K562 (cell line): ENCODE measurements around the gene SEMA6C. TPM values are rescaled to one million over a fixed set of nuclear protein-coding genes. Genes with fewer than 3 reads are reported as not detected.

ENCODE experiments used
- ASH1L ChIP-seq: fragments of 450-650 bp; IDR thresholded peaks from 2 replicates; pipeline ENCODE4 v1.6.1; 2018; ENCODE audit warnings: borderline replicate concordance, mild to moderate bottlenecking, low read depth; ENCODE audit not compliant: partially characterized antibody
- E2F8 ChIP-seq: fragments of 450-650 bp; IDR thresholded peaks from 2 replicates; pipeline ENCODE4 v1.7.1; 2018; ENCODE audit warnings: mild to moderate bottlenecking, low read depth; ENCODE audit not compliant: partially characterized antibody
- ETV1 ChIP-seq: fragments of 450-650 bp; conservative IDR thresholded peaks from 2 replicates; pipeline ENCODE4 v1.6.1; 2016; ENCODE audit warnings: missing genetic modification characterization, control low read depth, low read depth, missing compliant biosample characterization
- HSF4 ChIP-seq: fragments of 250-450 bp; sonication (Bioruptor Pico); IDR thresholded peaks from 2 replicates; pipeline ENCODE4 v2.1.2; 2022; ENCODE audit warnings: mild to moderate bottlenecking, moderate library complexity, borderline replicate concordance
- KAT8 ChIP-seq: fragments of 450-650 bp; IDR thresholded peaks from 2 replicates; pipeline ENCODE4 v1.6.1; 2016; ENCODE audit warnings: low read depth, mild to moderate bottlenecking
- KHSRP ChIP-seq: fragments of 450-650 bp; IDR thresholded peaks from 2 replicates; pipeline ENCODE4 v1.6.1; 2017
- MAFG ChIP-seq: fragments of 450-650 bp; conservative IDR thresholded peaks from 2 replicates; pipeline ENCODE4 v1.6.1; 2016; ENCODE audit warnings: missing genetic modification characterization, missing compliant biosample characterization
- MCM3 ChIP-seq: fragments of 450-650 bp; IDR thresholded peaks from 2 replicates; pipeline ENCODE4 v1.6.1; 2016
- MCM5 ChIP-seq: fragments of 450-650 bp; IDR thresholded peaks from 2 replicates; pipeline ENCODE4 v1.6.1; 2016; ENCODE audit warnings: low read depth
- MTA3 ChIP-seq: fragments of 450-650 bp; formaldehyde crosslinking; IDR thresholded peaks from 2 replicates; pipeline ENCODE4 v1.6.1; 2017; ENCODE audit warnings: mild to moderate bottlenecking, borderline replicate concordance
- POU5F1 ChIP-seq: fragments of 150-350 bp; IDR thresholded peaks from 2 replicates; pipeline ENCODE4 v1.6.1; 2014; ENCODE audit warnings: borderline replicate concordance, low read length, low read depth, mild to moderate bottlenecking; ENCODE audit not compliant: partially characterized antibody
- PTBP1 ChIP-seq: fragments of 200-400 bp; formaldehyde crosslinking; IDR thresholded peaks from 2 replicates; pipeline ENCODE4 v1.6.1; 2017; ENCODE audit warnings: low read depth, low read length
- RNF219 ChIP-seq: fragments of 250-450 bp; sonication (Bioruptor Pico); IDR thresholded peaks from 2 replicates; pipeline ENCODE4 v1.5.0; 2022; ENCODE audit warnings: mild to moderate bottlenecking
- SIN3B ChIP-seq: fragments of 450-650 bp; IDR thresholded peaks from 2 replicates; pipeline ENCODE4 v1.6.1; 2017; ENCODE audit warnings: low read depth, mild to moderate bottlenecking, moderate library complexity
- SP1 ChIP-seq: sonication (generic); formaldehyde crosslinking; IDR thresholded peaks from 2 replicates; pipeline ENCODE4 v1.8.1; 2022; ENCODE audit warnings: mild to moderate bottlenecking, missing genetic modification reagents
- TEAD4 ChIP-seq, 2 experiments: sonication (generic) in 1 of 2; formaldehyde crosslinking in 1 of 2; IDR thresholded peaks; 2 replicates each; pipeline versions ENCODE4 v1.6.1 to v1.8.0; 2012 to 2022; ENCODE audit warnings: borderline replicate concordance in 1 of 2, inconsistent platforms in 1 of 2, low read length in 1 of 2, mild to moderate bottlenecking in 1 of 2, missing genetic modification reagents in 1 of 2
- TSHZ1 ChIP-seq: fragments of 250-450 bp; sonication (Bioruptor Pico); IDR thresholded peaks from 2 replicates; pipeline ENCODE4 v1.4.0; 2020; ENCODE audit warnings: mild to moderate bottlenecking, moderate library complexity
- ZBTB1 ChIP-seq: sonication (generic); formaldehyde crosslinking; IDR thresholded peaks from 2 replicates; pipeline ENCODE4 v1.8.1; 2023; ENCODE audit warnings: missing genetic modification reagents, low read depth, mild to moderate bottlenecking, borderline replicate concordance
- ZC3H8 ChIP-seq: fragments of 450-650 bp; IDR thresholded peaks from 2 replicates; pipeline ENCODE4 v1.6.1; 2017
- ZNF316 ChIP-seq: fragments of 450-650 bp; IDR thresholded peaks from 2 replicates; pipeline ENCODE4 v1.6.1; 2016
- polyA plus RNA-seq, 8 experiments: library from polyadenylated mRNA; depleted of rRNA in 4 of 8; stranded (reverse) in 5 of 8; unstranded in 3 of 8; fragments of >200 nt; fragmentation: Nextera tagmentation in 2 of 8; fragmentation: Illumina TruSeq in 1 of 8; extraction: Ambion mirVana in 2 of 8; extraction: Trizol in 1 of 8; gene quantifications; 2 replicates each; pipeline versions ENCODE4 v1.2.1 to v1.2.3, GENCODE V29; 2011 to 2014; ENCODE audit warnings: inconsistent platforms in 1 of 8, missing spikeins in 1 of 8
- total RNA-seq, 7 experiments: library from RNA; depleted of rRNA in 6 of 7; stranded (reverse); fragments of >200 nt in 6 of 7; fragmentation: Illumina TruSeq in 2 of 7; extraction: Trizol in 2 of 7; gene quantifications; 2 replicates each; pipeline versions ENCODE4 v1.2.1 to v1.2.3, GENCODE V29; 2011 to 2021; ENCODE audit warnings: low replicate concordance in 1 of 7

The SEMA6C gene
- total and polyA plus RNA-seq, 9 of the 15 experiments (the other 6 are each of a cell fraction or from before 2014, with no cell fraction given): 0.03 to 4.6 (median 0.95) TPM

GRCh38 chr1:151165281-151165737, 18.9 kb upstream of the SEMA6C start (continued):
- no peak for TF ChIP-seq TEAD4 (IDR thresholded peaks at IDR 0.05; ENCODE audit: low read length)
- TF ChIP-seq TEAD4 (CRISPR knock-in tag; IDR thresholded peaks at IDR 0.05; ENCODE audit: borderline replicate concordance): no peak
- no peak for TF ChIP-seq ZC3H8
- TF ChIP-seq E2F8: no peak
- no peak for TF ChIP-seq PTBP1
- no peak for TF ChIP-seq ZBTB1 (CRISPR knock-in tag)
- no peak for TF ChIP-seq KAT8
- TF ChIP-seq TSHZ1 (CRISPR knock-in tag): no peak
- TF ChIP-seq MCM3: no peak
- TF ChIP-seq ASH1L: no peak
- TF ChIP-seq MCM5: no peak
- TF ChIP-seq HSF4 (CRISPR knock-in tag): no peak
- no peak for TF ChIP-seq ETV1
- TF ChIP-seq SIN3B: no peak
- no peak for TF ChIP-seq SP1 (CRISPR knock-in tag)
- no peak for TF ChIP-seq MAFG (tag)
- no peak for TF ChIP-seq MTA3
- 0 out of 2 replicates have a peak, but pooled peaks have one; percentile 18 for TF ChIP-seq KHSRP
- TF ChIP-seq ZNF316: peak; percentile 53
- no peak for TF ChIP-seq RNF219 (CRISPR knock-in tag)
- TF ChIP-seq POU5F1: no peak
